Activated gamma-delta T cell (primary cell): ENCODE results near the gene PLA2G4E.

Experiments
- DNase-seq: peaks from one replicate; lab custom pipeline; 2025; lab: John Stamatoyannopoulos, UW

The PLA2G4E gene

DNA sequence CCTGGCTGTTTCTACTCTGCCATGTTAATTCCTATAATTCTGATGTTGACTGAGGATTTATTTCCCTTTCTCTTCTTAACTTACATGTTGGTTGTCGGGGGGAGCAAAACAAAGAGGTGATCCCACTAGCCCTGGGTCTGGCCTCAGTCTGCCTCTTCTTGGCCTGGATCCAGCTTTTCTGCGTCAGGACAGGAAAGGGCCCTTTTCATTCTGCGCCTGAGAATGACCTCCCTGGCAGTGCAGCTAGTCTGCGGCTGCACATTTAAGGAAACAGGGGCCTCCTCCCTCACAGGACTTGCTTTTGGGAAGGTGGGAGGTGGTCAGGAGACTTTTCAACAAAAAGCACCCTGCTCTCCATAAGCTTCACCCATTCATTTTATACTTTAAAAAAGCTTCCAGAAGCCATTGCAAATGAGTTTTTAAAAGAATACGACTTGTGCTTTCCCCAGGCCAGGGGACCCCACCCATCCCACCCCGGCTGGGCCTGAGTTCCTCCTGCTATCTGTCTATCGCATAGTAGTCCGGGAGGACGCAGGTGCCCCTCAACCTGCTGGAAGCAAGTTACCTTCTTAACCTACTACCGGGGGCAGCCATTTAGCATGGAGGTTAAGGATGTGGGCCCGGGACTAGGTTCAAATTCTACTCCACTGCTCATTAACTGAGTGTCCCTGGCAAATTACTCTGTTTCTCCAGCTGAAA, 27.2 kb downstream of the PLA2G4E start:
- DNase-seq, result no peak

DNA sequence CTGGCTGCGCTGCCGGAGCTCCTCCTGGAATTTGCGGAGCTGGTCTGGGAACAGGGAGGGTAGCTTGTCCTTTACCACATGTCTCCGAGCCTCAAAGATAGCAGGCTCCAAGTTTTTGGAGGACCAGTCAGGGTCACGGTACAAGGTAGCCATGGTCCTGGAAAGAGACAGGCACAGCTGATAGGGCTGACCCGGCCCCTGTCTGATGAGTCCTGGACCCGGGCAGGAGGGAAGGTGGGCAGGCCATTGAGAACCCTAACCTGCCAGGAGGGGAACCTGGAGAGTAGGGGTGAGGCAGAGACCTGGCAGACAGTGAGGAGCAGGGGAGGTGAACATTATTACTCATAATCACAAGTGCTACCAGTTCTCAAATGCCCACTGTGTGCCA, 28.0 kb downstream of the PLA2G4E start:
- DNase-seq, result no peak

DNA sequence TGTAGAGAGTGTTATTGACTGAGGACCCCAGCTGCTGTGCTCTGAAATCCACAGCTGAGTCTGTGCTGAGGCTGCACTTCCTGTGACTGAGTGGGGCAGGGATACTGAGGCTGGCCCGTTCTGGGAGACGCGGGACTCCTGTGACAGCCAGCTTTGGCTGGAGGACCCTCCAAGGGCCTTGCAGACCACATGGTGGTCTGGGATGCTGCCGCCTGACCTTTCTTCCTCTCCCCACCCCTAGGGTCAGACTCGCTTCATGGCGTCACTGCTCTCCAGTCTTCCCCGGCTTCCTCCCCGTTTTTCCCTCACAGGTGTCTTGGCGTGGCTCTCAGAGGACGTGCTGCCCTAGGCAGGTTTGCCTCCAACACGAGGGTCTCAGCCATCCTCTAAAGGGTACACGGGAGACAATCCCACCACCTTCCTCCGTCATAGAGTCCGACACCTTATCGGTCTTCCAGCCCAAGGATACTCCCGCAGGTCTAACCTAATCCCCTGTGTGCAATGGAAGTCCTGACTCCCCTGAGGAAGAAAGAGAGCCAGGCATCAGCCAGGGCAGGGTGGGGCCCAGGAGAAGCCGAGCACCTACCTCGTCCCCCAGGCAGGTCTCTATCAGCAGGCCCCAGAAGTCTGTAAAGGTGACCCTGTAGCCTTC, 28.6 kb downstream of the PLA2G4E start:
- DNase-seq, result no peak

DNA sequence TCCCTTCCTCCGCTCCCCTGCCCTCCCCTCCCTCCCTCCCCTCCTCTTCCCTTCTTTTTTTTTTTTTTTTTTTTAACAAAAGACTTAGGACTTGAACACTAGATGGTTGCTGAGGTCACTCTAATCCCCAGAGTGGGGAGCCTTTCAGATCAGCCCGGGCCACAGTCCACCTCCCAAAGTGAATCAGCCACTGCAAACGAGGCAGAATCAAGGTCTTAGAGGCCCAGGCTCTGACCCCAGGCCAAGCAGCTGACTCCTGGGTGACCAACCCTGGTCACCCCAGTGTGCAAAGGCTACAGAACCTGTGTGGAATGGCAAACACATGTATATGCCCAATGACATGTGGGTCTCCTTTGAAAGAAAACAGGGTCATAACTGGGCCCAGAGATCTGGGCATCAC, 30.2 kb downstream of the PLA2G4E start:
- no peak for DNase-seq

DNA sequence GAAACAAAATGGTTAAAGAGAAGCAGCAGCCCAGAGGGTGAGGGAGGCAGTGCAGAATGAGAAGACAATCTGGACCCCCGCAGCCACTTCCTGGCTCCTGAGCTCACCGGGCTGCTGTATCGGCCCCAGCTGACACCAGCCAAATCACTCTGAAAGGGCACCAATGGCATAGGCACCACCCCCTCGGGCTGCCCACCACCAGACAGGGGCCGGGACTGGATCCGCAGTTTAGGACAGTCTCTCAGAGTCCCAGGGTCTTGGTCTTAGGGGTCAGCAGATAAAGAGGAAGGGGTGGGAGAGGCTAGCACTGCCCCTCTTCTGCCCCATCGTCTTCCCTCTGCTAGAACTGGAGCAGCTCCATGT, 30.6 kb downstream of the PLA2G4E start:
- DNase-seq, result no peak

DNA sequence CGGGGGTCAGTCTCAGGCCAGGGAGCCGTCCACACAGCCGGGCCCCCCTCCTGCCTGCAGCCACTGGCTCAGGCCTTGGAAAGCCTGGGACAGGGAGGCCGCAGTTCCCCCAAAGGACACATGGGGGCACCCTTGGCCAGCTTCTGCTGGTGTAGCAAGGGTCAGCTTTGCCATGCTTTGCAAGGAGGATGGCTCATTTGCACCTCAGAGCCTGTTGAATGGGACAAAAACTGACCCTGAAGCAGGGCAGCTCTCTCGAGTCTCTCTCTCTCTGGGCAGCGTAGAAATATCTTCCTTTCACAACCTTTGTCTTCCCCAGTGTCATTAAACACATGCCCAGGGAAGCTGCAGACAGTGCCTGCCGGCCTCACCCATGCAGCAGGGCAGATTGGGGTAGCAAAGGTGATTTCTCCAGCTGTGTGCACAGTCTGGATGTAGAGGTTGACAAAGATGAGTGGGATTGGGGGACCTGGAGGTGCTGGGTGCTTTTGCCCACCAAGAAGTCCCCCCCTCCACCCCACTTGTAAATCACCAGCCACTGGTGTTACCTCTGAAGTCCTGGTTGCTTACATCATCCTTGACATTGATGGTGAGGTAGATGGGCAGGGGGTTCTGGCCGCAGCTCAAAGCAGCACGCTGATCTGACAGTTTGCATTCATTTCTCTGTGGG, 31.1 kb downstream of the PLA2G4E start:
- peak; percentile 26 for DNase-seq

DNA sequence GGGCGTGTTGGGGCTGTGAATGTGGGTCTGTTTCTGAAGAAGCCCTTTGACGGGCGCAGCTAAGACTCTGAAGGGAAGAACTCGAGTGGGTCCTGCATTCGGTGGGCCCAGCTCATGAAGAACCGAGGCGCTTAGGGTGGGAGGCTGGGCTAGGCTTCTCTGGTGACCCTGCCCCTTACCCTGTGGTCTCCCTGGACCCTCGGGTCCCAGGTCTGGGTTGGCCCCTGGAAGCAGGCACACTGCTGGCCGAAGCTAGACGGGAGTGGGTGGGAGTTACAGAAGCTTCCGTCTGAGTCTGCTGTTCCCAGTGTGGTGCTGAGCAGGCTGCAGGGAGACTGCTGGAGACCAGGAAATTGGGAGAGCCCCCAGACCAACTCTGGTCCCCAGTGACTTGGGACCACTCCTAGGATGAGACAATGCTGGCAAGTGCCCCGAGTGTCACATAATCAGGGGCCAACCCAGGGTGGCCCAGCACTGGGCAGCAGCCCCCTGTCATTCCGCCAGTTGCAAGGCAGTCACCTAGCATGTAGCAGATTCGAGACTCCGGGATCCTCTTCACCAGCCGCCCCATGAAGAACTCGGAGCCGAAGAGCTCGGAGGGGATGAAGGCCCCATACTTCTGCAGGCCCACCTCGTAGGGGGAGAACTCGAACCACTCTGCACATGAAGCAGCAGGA, 31.8 kb downstream of the PLA2G4E start:
- no peak for DNase-seq

DNA sequence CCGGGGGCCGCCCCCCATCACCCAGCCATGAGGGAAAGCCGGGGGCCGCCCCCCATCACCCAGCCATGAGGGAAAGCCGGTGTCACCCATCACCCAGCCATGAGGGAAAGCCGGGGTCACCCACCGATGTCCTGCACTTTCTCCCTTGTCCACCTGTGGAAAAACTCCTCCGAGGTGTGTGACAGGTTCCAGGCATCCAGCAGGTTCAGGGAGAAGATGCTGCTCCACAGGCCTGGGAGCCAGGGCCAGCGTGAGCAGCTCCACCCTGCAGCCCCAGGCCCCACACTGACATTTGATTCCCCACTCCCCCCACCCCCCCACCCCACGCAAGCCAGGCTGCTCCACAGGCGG, 32.9 kb downstream of the PLA2G4E start:
- no peak for DNase-seq

DNA sequence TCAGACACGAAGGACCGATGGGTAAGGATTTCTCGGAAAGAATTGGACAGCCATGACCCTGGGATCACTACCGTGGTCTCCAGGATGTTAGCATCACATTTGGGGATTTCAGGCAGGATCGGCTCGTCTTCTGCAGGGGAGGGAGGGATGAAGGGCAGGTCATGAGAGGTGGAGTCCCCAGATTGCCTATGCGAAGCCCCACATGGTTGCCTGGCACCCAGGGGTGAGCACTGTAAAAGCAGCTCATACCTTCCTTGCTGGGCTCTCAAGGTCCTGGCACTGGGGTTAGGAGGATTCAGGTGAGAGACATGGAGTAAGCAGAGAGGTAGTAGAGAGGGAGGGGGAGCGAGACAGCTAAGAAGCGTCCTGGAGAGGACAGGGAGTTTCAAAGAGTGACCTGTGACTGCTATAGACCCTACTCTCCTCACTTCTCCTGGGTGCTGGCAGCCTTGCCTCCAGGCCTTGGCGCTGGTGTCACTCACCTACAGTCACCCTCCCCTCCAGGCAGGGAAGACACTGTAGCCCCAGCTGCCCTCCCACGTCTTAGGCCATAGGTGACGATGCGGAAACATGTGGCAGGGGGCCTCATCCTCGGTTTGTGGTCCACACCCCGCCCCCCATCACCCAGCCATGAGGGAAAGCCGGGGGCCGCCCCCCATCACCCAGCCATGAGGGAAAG, 33.5 kb downstream of the PLA2G4E start:
- DNase-seq, result no peak

DNA sequence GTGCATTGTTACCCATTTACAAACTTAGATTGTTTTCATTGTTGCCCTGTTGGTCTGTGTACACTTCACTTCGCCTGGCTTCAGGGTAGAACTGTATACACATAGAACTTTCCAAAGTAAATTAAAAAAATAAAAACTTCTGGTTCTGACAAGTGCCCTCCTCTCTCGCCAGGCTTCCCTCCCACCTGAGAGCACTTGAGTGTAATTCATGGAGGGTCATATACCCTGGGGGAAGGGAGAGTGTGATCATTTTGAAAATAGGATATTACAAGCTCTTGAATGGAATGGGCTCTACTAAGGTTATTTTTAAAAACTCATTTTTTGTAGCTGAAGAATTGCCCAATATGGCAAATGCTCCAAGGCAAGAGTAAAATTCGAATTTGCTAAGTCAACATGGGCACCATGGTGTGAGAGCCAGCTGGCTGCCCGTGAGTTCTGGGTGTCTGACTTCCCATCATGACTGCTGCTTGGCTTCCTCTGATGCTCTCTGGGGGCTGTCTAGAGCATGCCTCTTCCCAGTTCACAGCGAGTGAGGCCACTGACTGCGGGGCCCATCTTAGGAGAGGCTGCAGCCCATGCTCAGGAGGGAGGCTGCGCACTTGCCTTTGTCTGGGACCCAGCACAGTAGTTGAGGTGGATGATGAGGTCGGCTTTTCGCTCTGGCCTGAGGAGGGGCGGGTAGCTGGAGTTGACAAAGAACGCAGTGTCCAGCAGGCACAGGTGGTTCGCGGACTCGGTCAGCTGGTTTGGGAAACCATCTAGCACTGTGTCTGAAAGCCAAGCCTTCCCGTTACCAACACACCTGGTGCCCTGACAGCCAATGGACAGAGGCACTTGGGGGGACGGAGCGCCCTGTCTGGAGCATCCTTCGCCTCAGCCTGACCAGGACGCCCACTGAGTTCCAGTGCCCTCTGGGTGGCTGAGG, 35.3 kb downstream of the PLA2G4E start:
- DNase-seq, result no peak

DNA sequence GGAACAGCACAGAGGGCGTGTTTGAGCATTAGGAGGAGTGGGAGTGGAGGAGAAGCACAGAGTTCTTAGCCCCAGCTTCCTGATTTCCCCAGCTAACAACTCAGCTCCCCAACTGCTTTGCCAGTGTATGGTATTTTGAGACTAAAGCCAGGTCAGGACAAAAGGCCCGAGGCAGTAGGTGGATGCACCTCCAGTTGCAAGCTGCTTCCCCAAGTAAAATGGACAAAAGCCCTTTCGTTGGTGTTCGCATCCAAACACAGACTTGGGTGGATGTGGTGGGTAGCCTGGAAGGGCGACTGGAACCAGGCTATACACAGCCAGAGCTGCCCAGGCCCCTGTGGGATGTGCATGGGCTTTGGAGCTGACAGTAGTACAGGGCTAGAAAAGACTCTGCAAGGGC, 36.2 kb downstream of the PLA2G4E start:
- DNase-seq, result no peak

DNA sequence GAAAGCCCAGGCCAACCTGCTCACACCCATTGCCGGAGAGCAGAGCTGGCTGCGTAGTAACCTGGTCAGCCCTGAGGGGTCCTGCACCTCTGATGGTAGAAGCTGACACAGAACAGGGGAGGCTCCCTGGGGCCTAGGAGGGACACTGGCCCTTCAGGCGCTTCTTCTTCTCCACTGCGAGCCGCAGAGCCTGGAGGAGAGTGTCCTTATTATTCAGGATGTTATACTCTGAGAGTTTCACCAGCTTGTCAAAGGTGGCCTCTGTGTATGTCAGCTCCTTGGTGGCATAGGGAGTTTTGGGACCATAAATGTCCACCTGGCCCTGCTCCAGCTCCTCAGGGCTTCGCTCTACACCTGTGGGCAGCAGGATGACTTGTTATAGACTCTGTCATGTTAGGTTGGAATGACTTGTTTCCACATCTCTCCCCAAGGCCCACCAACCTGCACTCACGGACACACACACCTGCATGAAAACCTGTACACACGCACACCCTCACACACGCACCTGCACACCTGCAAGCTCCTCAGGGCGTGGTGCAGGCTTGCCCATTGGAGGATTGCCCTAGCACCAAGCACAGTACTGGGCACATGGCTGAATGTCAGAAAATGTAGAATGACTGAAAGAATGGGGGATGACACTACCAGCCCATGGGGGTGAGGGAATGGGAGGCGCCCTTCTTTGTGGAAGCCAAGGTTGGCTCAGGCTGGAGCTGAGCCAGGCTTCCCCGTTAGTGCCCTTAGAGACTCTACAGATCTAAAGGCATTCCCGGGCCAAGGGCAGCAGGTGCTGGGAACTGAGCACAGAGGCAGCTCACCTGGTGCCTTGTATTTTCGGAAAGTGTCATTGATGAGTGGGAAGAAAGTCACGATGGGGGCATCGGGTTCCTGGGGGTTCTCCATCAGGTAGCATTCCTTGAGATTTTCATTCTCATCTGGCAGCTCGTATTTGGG, 36.9 kb downstream of the PLA2G4E start:
- DNase-seq, result no peak

DNA sequence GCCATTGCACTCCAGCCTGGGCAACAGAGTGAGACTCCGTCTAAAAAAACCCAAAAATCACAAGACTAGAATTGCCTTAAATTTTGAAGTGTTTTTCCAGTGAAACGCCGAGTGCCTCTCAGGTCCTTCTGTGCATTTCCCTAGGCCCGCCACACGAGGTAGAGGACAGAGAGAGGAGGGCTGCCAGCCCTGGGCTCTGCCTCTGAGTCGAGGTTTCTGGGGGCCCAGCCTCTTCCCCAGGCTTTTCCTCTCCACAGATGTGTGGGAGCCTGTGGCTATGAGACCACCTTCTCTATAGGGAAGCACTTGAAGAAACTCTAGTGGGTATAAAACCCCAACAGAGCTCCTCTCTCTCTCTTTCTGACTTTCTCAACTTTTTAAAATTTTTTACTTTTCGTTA, 37.6 kb downstream of the PLA2G4E start:
- no peak for DNase-seq

DNA sequence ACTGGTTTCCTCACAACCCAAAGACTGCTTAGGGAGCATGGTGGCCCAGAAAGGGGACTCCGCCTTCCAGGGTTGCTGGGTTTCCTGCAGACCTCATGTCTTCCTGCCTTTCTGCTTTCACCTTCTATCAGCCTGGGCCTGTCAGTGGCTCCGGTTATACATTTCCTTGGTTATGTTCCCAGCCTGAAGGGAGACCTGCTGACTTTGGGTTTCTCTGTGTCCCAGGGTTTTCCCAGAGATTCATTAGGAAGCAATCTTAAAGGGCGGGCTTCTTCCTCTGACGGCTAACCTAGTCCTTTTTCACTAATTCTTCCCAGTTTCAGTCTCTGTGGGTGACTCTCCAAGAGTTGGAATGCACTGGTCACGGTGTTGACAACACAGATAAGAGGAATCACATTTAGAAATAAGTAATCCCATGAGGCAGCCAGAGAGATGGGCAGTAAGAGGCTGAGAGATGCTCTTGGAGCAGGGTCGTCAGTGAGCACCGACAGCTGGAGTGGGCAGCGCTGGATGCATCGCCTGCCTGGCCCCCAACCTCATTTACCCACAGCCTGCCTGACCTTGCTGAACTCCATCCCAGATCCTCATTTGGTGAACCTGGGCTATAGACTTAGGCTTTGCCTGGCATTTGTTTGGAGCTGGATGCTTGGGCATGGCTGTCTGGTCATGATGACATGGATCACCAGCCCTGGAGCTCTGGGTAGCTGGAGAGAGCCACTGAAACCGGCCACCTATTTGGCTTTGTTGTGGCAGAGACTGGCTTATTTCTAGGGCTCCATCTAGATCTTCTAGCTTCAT, 38.5 kb downstream of the PLA2G4E start:
- DNase-seq, result no peak

DNA sequence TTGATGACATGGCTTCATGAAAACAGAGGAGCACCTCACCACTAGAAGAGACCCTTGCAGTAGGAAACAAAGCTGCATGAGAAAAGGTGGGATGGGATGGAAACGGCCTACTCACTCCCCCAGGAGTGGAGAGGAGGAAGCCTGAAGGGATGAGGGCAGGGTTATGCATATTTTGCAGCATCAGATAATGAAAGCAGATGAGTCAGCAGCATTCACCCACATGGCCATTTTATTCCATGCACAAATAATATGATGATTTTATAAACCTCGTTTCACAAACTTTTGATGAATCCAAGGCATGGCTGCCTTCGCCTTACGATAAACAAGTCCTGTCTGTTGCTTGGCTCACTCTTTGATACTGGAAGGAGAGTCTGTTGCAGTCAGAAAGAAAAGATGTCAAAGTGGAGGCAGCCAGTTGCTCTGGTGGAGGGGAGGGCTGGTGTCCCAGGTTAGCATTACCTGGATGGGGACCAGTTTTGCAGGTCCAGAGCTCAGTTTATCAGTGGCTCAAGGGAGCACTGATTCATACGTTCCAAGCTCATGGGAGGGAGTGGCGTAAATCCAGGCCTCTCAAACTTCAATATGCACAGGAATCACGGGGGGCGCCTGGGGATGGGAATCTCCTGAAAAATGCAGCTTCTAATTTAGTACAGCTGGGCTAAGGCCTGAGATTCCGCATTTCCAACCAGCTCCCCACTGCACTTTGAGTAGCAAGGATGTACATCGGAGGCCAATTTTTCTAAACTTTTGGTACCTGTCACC, 39.3 kb downstream of the PLA2G4E start:
- no peak for DNase-seq

DNA sequence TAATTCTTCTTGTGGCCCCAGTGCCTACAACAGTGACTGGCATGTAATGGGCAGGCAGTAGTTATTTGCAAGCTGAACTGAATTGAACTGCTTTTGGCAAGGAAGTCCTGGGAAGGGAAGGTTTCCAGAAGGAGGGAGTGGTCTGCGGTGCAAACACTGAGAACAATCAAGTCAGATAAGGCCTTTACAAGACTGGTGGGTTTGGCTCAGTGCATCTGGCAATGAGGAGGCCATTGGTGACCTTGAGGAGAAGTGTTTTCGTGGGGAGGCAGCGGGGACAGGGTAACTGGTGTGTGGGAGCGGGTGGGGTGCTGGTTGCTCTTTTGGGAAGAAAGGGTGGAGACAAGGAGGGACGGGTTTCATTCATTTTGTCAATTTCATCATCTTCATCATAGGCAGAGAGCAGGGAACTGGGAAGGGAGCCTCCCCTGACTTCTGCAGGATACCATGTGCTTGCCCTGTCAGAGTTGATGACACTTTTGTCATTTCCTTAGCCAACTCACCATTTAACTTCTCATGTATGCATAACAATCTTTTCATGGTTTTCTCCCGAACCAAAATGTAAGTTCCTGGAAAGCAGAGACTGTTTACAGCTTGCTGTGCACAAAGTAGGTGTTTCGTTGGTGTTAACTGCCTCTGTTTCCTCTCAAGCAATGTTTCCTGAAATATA, 40.1 kb downstream of the PLA2G4E start:
- DNase-seq, result no peak

DNA sequence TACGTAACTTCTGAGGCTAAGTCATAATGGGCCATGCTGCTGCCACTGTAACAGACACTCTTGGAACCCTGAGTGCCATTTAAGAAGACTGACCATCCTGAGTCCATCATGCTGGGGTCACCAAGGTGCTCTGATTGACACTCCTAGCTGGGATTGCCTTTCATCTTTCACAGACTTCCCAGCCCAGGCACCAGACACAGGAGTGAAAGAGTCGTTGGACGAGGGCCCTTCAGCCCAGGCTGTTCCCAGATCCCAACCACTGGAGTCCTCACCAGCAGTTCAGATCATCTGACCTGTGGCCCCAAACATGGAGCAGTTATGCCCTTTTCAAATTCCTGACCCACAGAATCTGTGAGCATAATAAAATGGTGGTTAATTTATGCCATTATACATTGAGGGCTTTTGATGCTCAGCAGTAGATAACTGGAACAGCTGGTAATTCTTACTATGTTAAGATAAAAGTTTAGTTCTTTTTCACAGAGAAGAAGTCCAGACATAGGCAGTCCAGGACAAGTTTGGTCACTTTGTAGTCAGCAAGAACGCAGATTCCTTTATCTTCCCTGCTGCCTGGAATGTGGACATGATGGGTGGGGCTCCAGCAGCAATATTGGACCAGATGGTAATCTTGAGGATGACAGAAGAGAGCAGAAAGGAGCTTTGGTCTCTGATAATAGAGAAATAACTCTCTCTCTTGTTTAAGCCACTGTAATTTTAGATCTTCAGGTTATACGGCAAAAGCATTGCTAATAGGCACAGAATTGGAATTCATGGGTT, 41.2 kb downstream of the PLA2G4E start:
- no peak for DNase-seq
